GM19328 (cell line): ENCODE measurements around the gene OXA1L.
A peak's percentile ranks its signal among the peaks of the same experiment; 100 is the strongest.
"Not testable (repeated sequence)": the region's sequence is repeated elsewhere in the genome, so short reads cannot be mapped to it uniquely, and the experiment has no call there.

ENCODE experiments used
- ATAC-seq: cut with Tn5 transposase; IDR thresholded peaks from one replicate; pipeline ENCODE4 v1.9.1; 2021; ENCODE audit warnings: mild to moderate bottlenecking, moderate library complexity; ENCODE audit not compliant: unreplicated experiment

OXA1L gene

GRCh38 chr14:22766457-22767322 is at the start of gene OXA1L:
TSS of gene OXA1L (plus strand) at chr14:22766688. CDS start at chr14:22766702, 14 bp downstream.
- ATAC-seq: peak; percentile 62

- ATAC-seq: no peak
Observed at GRCh38 chr14:22718091-22718490, 48.4 kb upstream of the OXA1L start.

GRCh38 chr14:22721213-22721612 is 45.3 kb upstream of the OXA1L start:
- no peak for ATAC-seq

- no peak for ATAC-seq
Observed at GRCh38 chr14:22723815-22724214, 42.7 kb upstream of the OXA1L start.

- not testable (repeated sequence) for ATAC-seq
Observed at GRCh38 chr14:22724847-22725246, 41.6 kb upstream of the OXA1L start.

- not testable (repeated sequence) for ATAC-seq
Observed at GRCh38 chr14:22725374-22725773, 41.1 kb upstream of the OXA1L start.

GRCh38 chr14:22726012-22726411 is 40.5 kb upstream of the OXA1L start:
- ATAC-seq: no peak

- ATAC-seq: not testable (repeated sequence)
Observed at GRCh38 chr14:22732062-22732461, 34.4 kb upstream of the OXA1L start.

- no peak for ATAC-seq
Observed at GRCh38 chr14:22733829-22734228, 32.7 kb upstream of the OXA1L start.

GRCh38 chr14:22735096-22735495 is 31.4 kb upstream of the OXA1L start:
- ATAC-seq: no peak

- ATAC-seq: not testable (repeated sequence)
Observed at GRCh38 chr14:22736384-22736783, 30.1 kb upstream of the OXA1L start.

- no peak for ATAC-seq
Observed at GRCh38 chr14:22737052-22737451, 29.4 kb upstream of the OXA1L start.

GRCh38 chr14:22739423-22739822 is 27.1 kb upstream of the OXA1L start:
- ATAC-seq: no peak

GRCh38 chr14:22740020-22740419 is 26.5 kb upstream of the OXA1L start:
- no peak for ATAC-seq

GRCh38 chr14:22747769-22748168 is 18.7 kb upstream of the OXA1L start:
- no peak for ATAC-seq

- no peak for ATAC-seq
Observed at GRCh38 chr14:22748206-22748605, 18.3 kb upstream of the OXA1L start.

- no peak for ATAC-seq
Observed at GRCh38 chr14:22748631-22749068, 17.8 kb upstream of the OXA1L start.

GRCh38 chr14:22752422-22752821 is 14.1 kb upstream of the OXA1L start:
- no peak for ATAC-seq

GRCh38 chr14:22753586-22753985 is 12.9 kb upstream of the OXA1L start:
- ATAC-seq: no peak

GRCh38 chr14:22757972-22758650 is 8.4 kb upstream of the OXA1L start:
- not testable (repeated sequence) for ATAC-seq

- no peak for ATAC-seq
Observed at GRCh38 chr14:22761734-22762133, 4.8 kb upstream of the OXA1L start.

GRCh38 chr14:22764382-22764781 is 2.1 kb upstream of the OXA1L start:
- no peak for ATAC-seq
